Stimulated activated CD4-positive, alpha-beta T cell treated with anti-CD3 and anti-CD28 coated beads, Interleukin-1b, Interleukin-23, amount 100 ng/mL, for 48 hours (primary cell): ENCODE data around the gene DEDD2.

Experiments
- DNase-seq: peaks from one replicate; pipeline ENCODE4 v3.0.0-alpha.2; 2020

Gene DEDD2

DNA sequence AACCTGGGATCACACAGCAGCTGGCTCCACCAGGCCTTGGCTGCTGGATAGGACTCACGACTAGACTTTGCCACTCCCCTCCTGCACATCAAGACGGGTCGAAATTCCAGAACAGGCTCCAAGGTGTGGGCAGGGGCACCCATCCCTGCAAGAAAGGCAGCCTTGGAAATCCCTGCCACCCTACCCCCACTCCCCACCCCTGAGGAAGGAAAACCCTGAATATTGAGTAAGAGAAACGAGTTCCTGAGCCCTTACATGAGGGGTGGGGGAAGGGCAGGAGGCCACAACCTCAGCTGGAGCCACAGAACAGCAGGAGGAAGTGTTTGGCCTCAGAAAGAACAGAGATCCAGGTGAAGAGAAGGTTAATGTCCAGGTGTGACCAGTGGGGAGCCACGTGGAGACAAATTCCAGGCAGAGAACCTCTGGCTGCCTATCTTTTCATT is 20.1 kb downstream of the DEDD2 start:
- no peak for DNase-seq

DNA sequence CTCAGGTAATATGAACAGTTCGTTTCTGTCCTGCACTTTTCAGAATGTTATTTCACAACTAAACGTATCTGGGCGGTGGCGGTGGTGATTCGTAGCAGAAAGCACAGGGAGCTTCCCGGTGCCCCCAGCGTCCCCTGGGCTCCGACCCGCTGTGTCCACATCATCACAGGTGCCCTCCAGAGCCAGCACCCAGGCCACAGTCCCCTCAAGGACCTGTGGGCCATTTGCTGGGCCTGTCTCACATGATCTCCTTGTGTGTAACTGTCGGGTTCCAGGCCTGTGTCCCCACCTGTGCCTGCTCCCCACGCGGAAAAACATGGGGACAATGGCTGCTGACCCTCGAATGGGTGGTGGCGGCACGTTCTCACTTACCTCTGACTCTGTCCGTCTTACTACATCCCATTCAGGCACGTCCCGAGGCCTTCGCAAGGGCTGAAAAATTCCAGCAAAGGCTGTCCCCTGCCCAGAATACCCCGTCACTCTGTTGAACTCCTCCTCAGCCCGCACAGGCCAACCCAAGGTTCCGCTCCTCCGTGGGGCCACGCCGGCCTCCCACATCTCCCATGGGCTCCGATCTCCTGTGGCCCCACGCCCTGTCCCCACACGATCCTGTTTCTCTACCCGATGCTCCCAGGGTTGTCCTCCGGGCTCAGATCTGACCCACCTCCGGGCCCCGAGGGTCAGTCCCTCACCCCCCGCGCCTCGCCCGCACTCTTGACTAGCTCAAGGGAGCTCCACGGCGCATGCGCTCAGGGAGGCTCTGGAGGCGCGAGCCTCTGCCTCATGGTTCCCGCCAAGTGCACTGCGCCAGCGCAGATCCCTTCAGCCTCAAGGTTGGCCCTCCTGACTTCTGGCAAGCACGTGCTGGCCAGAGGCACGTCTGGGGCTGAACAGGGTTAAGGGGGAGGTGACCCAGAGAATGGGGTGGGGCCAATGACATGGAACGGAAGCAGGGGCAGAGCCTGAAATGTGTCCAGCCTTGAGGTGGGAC is 21.2 kb downstream of the DEDD2 start:
- DNase-seq, result no peak

DNA sequence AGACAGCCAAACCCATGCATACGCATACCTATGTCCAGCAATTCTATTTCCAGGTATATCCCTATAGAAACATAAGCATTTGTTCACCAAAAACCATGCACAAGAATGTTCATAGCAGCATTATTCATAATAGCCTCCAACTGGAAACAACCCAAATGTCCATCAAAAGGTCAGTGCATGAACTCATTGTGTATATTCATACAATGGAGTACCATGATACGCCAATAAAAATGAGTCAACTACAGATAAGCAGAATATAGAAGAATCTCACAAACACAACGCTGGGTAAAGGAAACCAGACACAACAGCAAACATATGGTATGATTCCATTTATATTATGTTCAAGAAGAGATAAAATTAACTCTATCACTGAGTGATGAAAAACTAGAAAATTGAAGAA is 23.8 kb downstream of the DEDD2 start:
- no peak for DNase-seq

DNA sequence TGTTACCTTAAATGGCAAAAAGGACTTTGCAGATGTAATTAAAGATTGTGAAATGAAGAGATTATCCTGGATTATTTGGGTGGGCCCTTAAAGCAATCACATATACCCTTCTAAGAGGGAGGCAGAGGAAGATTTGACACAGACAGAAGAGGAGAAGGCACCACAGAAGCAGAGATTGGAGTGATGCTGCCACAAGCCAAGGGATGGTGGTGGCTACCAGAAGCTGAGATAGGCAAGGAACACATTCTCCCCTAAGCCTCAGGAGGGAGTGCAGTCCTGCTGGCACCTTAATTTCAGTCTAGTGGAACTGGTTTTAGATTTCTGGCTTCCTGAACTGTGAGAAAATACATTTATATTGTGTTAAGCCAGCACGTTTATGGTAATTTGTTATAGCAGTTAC is 24.2 kb downstream of the DEDD2 start:
- no peak for DNase-seq

DNA sequence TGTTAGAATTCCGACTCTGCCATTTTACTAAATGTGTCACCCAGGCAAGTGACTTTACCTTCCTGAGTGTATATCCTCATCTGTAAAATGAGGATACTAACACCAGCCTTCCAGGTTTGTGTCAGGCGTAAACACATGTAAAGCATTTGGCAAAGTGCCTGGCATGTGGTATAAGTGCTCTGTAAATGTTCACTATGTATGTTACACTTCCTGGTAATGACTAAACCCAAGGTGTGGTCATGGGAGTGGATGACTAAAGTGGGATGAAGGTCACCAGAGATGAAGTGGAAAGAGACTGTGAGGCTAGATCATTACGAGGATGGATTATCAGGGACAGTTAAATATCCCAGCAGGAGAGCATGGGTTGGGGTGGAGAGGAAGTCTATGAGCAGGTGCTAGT is 25.6 kb downstream of the DEDD2 start:
- DNase-seq, result peak; percentile 47

DNA sequence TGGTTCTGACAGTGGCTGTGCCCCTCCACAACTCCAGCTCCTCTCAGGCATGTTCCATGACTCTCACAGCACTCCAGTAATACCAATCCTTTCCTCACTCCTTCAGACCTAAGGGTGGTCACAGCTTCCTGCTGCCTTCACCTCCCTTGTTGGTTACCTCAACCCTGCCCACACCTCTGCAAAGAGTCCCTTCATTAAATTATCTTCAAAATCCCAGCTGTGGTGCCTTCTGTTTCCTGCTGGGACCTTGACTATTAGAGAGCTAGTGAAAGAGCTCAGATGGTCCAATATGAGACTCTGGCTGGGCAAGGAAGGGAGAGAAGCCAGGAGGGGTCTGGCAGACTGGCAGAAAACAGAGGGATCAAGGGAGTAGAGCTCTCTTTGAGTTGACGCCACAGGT is 26.1 kb downstream of the DEDD2 start:
- no peak for DNase-seq

DNA sequence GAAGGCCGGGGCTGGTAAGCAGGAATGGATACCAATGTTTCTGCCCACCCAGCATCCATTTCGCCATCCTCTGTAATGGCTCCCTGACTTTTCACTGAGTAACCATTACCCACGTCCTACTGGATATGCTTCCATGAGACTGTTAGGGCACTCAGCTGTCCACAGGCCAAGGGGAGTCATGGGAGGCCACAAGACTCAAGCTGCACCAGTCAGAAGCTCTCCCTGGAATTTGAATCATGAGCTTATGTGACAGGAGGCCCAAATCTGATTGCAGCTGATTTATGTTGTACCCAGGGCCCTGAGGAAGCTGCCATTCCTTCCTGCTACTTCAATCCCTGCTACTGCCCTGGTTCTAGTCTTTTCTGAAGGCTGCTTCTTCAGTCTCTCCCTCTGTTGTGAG is 28.3 kb downstream of the DEDD2 start:
- no peak for DNase-seq

DNA sequence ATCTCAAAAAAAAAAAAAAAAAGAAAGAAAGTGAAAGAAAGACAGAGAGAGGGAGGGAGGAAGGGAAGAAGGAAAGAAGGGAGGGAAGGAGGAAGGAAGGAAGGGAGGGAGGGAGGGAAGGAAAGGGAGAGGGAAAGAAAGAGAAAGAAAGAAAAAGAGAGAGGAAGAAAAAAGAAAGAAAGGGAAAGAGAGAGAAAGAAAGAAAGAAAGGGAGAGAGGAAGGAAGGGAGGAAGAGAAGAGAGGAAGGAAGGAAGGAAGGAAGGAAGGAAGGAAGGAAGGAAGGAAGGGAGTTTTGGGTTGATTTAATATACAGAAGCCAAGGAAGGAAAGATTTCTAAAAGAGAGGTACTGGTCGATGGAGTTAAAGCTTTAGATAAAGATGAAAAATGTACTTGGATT is 28.8 kb downstream of the DEDD2 start:
- DNase-seq, result no peak

DNA sequence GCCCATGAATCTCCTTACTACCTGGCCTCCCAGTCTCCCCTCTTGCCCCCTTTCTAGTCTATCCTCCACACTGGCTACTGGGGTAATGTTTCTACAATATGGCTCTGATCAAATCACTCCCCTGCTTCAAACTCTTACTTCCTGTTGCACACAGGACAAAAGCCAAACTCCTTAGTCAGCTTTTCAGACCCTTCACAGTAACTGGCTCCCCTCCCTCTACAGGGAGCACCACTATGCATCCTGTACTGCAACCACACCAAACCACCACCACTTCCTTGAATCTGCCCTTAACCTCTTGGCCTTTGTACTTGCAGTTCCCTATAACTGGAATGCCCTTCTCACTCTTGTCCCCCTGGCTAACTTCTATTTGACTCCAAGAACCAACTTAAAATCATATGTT is 32.2 kb downstream of the DEDD2 start:
- no peak for DNase-seq

DNA sequence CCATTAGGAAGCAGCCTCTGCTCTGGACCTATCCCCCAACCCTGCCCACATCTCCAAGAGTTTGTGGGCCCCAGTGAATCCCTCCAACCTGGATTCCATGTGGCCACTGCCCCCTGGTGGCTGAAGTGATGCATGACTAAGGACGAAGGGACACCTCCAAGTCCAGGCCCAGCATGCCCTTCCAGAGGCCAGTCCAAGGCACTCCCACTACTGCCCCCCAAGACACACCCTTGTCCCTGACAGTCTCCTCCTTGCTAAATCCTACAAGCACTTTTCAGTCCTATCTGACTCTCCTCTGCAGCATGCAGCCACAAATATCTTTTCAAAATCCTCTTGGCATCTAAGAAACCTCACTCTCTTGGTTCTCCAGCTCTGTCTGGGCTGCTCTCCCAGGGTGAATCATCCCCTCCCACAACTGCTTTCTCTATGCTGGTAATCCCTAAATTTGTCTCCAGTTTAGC is 33.0 kb downstream of the DEDD2 start:
- DNase-seq, result peak; percentile 70

DNA sequence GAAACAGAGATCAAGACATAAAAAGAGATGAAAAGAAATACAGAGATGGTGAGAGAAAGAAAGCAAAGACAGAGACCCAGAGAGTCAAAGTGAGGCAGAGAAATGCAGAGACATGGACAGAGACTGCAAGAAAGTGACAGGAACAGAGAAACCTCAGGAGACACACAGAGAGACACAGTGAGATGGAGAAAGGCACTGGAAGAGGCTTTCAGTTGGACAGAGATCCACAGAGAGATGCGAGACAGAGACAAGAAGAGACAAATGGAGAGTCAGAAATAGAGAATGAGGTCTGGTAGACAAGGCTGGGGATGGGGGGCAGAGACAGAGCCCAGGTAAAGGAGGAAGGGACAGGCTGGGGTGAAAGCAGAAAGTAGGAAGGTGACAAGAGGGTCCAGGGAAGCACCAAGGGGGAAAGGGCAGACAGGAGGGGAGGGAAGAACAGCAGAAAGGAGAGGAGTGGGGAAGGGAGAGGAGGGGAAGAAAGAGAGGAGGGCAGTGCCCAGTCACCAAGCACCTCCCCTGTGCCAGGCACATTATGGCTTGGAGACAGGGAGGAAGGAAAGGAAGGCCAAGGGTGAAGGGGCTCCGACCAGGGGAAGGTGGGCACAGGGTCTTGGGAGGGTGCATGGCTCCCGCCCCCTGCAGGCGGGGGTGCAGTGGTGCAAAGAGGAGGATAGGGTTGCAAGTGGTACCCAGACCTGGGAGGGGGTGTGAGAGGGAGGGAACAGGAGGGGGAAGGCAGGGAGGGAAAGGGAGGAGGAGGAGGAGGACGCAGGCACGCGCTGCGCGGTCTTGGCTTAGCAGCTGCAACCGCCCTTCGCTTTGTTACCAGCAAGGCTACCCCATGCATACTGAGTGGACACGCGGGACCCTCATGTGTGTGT is 38.4 kb downstream of the DEDD2 start:
- no peak for DNase-seq

DNA sequence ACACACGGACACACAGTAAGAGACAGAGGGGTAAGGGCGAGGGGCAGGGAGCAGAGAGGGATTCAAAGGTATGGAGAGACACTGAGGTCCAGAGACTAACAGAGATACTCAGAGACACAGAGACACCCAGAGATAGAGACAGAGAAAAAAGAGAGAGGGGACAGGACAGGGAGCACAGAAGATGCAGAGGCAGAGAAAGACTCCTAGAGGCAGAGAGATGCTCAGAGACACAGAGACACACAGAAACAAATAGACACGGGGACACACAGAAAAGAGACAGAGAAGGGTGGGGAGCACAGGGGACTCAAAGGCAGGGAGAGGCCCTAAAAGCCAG is 39.8 kb downstream of the DEDD2 start:
- DNase-seq, result no peak

DNA sequence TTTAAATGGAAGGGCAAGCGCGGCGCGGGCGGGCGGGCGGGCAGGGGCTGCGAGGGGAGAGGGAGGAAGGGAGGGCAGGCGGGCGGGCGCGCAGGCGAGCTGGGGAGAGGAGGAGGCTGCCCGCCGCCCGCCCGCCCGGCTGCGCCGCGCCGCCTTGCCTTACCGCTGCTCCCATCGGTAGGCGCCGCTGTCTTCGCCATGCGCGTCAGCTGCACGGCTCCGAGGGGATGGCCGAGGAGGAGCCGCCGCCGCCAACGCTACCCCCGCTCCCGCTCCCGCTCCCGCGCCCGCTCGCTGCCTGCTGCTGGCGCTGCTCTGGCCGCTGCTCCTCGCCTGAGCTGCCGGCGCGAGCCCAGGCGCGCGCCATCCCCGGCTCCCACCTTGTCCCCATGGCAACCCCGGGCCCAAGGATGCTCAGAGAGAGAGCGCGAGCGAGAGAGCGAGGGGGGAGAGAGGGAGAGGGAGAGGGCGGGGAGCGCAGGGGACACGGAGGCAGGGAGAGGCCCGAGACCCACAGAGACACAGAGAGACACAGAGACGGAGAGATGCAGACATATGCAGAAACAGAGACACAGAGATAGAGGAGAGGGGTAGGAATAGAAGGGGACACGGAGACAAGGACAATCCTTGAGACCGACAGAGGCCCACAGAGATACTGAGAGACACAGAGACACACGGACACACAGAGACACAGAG is 40.3 kb downstream of the DEDD2 start:
- DNase-seq, result peak; percentile 73

DNA sequence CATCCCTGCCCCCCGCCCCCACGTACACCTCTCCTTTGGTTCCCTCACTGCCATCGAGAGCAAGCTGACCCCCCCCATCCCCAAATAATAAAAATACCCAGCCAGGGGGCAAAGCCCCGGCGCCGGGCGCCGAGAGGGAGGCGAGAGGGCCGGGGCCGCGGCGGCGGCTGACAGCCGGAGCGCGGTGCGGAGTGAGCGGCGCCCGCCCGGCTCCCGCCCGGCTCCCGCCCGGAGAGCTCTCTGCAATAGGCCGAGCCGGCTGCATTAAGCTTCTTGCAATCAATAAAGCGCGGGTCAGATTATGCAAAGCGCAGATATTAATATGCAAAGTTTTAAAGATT is 40.9 kb downstream of the DEDD2 start:
- DNase-seq, result no peak

DNA sequence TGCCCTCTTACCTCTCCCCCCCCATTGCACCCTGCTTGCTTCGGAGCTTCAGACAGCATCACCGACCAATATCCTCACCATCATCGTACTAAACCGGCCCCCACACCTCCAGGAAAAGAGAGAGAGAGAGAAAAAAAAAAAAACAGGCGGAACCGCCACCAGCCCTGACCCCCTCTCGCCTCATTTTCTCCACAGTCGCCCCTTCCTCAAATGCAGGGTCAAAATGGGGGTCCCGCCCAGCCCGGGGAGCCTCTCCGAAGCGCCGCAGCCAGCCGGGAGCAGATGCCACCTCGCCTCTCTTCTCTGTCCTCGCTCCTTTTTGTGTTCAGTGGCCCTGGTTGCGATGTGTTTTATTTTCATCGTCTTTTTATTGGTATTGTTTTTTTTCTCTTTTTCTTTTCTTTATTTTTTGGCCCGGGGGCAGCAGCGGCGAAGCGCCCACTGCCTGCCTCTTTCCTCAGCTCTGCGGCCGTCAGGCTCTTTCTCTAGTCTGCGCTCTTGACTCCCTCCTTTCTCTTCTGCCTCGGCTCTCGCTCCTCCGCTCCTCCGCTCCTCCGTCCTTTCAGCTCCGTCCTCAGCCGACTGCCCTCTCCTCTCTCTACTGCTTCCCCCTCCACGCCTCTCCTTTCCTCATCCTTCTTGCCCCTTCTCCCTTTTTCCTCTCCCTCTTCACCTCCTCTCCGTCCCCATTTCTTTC is 41.4 kb downstream of the DEDD2 start:
- no peak for DNase-seq

DNA sequence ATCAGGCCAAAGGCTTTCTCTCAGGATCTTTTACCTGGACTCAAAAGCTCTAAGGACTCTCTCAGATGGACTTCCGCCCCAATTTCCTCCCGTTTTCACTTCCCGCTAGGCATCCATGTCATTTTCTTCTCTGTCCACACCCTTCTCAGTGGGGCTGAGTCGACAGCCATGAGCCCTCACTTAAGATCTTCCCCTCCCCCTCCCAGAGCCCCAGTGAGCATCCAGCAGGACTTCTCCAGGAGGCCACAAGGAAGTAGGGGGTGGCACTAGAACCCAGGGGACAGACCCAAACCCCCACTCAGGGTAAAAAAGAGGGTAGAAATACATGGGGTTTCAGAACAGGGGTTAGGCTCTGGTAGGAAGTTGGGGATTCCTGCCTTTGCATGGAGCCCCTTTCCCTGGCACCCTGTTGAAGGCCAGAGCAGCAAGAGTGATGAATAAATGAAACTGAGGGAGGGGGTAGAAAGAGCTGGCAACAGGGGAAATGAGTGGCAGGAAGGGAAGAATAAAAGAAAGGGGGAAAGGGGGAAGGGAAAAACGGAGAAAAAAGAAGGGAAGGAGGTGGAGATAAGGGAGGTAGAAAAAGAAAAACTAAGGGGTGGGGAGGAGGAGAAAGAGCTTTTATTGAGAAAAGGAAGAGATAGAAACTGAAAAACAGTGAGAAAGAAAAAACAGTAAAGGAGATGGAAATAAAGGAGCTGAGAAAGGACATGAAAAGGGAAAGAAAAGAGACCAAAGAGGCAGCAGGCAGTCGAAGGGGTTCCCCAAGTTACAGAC is 42.3 kb downstream of the DEDD2 start:
- no peak for DNase-seq

DNA sequence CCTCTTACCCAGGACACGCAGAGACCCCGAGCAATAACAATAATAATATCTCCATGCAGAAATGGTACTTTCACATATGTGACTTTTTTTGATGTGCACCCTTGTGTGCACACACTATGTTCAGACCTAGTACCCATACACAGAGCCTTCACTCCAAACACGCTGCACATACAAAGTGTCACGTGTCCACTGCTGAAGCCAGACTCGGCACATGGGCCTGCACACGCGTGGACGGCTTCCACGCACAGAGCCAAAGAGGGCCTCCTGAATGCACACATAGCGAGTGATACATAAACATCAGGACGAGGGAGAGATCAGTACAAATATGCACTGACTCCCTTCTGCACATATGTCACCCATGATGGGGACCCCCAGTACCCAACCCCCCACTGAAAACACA is 43.3 kb downstream of the DEDD2 start:
- no peak for DNase-seq

DNA sequence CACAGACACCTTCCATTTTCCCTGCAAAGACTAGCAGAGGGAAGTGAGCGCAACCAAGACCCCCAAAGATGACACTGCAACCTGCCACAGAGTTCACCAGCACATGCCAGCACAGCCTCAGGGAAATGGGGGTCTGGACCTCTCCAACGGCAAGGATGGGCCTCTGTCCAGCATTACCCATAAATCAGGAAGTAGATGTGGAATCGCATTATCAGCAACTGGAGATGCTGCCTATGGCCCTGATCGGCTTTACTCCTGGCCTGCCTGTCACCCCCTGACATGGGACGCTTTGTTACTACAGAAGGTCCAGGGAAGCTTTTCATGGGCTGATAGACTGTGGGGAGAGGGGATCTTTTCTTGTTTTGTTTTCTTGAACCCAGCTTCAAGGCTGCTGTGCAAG is 43.8 kb downstream of the DEDD2 start:
- no peak for DNase-seq

DNA sequence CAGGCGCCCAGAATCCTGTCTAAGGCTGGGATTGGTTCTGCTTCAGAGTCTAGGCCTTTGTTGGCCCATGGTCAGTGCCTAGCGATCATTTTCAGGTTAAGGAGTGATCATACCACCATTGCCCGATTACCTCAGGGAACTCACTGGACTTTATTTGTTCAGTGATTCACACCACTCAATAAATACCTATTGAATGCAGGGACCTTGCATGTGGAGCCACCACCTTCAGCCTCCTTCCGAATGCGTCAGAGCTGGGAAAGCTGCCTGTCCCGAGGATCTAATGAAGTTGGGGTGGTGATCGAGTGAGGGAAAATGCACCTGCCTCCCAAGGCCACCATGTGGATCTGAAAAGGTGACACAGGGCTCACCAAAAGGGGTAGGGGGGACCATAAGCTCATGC is 45.2 kb downstream of the DEDD2 start:
- no peak for DNase-seq

DNA sequence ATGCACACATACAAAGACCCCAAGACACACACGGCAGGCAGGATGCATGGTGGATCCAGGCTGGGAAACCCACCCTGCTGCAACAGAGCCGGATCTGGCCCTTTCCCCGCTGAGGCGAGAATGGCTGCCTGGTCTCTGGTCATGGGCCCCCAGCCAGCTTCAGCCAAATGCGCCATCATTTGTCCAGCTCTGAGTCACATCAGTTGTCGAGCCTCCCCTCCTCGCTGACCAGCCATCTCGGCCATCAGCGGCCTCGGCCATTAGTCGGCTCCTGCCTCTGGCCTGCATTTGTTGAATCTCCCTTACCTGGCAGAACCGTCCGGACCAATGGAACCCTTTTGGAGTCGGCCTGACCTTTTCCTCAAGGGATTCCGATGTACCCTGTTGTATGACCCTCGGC is 46.8 kb downstream of the DEDD2 start:
- DNase-seq, result no peak

DNA sequence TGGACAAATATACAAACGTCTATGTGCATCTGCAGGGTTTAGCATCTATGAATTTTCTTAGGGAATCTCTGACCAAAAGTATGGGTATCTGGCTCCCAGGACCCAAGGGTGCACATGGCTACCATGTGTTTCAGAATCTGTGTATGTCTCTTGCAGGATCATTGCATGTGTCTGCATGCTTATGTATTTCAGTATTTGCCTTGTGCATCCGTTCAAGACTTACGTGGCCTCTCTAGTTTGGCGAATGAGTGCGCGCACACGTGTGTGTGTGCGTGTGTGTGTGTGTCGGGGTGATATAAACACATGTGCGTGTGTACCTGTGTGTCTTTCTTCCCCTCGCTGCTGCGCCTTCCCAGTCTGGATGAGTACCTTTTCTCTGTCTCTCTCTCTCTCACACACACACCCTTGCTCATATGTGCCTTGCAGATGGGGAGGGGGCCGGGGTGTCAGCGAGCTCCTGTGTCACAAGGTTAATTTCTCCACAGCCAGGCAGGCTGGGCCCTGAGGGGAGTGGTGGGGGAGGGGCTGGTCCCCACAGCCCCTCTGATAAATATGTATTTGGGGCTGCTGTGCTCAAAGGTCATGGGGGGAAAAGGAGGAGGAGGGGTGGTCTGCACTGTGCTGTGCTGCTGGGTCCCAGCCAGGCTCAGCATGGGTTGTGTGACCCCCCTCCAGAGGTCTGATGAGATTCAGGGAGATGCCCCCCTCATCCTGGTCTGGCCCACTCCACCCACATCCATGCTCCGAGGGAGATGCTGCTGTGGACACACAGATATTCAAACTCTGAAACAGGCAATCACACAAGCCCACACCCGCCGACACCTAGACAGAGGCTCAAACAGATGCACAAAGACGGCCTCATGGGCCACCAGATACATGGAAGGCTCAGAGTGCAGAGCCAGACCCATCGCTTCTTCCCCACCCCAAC is 47.7 kb downstream of the DEDD2 start:
- no peak for DNase-seq
